ENCODE measurements around the gene COPS9.

The COPS9 gene

DNA sequence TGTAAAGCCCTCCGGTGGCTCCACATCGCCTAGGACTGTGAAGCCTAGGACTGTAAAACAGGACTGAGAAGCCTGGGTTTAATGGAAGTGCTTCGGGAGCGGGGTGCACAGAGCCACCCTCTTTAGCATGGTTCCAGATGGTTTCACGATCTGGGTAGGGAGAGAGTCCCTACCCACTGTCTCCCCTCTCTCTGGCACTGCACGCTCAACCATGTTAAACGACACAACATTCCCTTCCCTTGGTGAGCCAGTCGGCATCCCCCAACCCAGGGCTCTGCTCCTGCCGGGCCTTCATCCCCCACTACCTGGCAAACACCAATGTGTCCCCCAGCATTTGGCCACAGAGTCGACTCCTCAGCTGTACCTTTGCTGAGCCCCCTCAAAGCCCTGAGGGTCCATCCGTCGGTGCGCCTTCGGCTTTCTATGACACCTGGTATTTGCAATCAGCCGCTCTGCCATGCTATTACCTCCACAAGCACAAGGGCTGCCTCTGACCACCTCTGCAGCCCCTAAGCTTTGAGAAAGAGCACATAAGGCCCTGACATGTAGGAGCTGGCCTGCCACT, 1.1 kb downstream of the COPS9 start:
- H3K27ac ChIP-seq = peak overlapping the region; percentile 81; the same call in 1 of the 2 replicates
- no peaks in the 10 kb centered on the region for H3K9me3 ChIP-seq (ENCODE audit: severe bottlenecking)
- H3K27me3 ChIP-seq (ENCODE audit: insufficient read depth, low read depth, severe bottlenecking) = no peaks in the 10 kb centered on the region
- DNase-seq = no peak
- TF ChIP-seq, protein P1, sequence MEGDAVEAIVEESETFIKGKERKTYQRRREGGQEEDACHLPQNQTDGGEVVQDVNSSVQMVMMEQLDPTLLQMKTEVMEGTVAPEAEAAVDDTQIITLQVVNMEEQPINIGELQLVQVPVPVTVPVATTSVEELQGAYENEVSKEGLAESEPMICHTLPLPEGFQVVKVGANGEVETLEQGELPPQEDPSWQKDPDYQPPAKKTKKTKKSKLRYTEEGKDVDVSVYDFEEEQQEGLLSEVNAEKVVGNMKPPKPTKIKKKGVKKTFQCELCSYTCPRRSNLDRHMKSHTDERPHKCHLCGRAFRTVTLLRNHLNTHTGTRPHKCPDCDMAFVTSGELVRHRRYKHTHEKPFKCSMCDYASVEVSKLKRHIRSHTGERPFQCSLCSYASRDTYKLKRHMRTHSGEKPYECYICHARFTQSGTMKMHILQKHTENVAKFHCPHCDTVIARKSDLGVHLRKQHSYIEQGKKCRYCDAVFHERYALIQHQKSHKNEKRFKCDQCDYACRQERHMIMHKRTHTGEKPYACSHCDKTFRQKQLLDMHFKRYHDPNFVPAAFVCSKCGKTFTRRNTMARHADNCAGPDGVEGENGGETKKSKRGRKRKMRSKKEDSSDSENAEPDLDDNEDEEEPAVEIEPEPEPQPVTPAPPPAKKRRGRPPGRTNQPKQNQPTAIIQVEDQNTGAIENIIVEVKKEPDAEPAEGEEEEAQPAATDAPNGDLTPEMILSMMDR (IDR thresholded peaks at IDR 0.05; ENCODE audit: low read depth, low read length) = no peak
- peaks cover 38% of the 10 kb centered on the region for H3K36me3 ChIP-seq
- H3K4me3 ChIP-seq (ENCODE audit: low read depth, low read length) = peak overlapping the region; percentile 78

DNA sequence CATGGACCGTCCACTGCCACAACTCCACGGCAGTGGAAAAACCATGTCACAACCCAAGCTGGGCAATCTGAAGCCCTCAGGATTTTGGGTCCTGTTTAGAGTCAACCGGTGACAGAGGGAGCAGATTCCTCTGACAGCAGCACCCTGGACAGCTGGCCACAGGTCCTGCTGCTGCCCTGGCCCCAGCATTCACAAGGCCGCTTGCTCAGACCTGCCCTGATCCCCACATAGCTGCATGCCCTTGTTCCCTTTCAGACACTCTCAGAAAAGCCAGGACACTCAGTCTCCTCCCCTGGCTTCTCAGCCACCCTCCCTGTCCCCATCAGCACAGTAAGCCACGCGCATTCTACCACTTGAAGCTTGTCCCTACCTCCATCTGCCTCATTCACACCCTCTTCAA, 1.6 kb downstream of the COPS9 start:
- Histone ChIP-seq H3K27ac (no peak overlapping the region), H3K9me3 (ENCODE audit: severe bottlenecking) (no peaks in the 10 kb centered on the region), H3K36me3 (peaks cover 44% of the 10 kb centered on the region), H3K4me3 (ENCODE audit: low read depth, low read length) (no peak overlapping the region), H3K27me3 (ENCODE audit: insufficient read depth, low read depth, severe bottlenecking) (no peaks in the 10 kb centered on the region)
- no peak for DNase-seq
- TF ChIP-seq, protein P1 (IDR thresholded peaks at IDR 0.05; ENCODE audit: low read depth, low read length) = no peak

DNA sequence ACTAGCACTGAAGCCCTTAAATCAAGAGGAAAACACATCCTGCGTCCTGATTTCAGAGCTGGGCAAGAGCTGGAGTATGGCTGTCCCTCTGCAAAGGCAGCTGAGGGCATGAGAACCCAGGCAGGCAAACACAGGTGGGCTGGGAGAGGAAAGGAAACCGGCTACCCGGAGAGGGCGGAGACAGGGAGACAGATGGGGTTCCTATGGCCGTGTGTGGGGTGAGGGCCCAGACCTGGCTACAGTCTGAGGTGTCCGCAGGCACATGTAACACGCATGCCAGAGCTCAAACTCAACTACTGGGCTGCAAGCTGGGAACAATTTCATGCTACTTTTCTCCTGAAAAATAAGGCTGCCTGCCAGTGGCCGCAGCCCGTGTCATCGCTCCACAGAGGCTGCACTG, 2.7 kb downstream of the COPS9 start:
- Histone ChIP-seq H3K36me3 (peaks cover 50% of the 10 kb centered on the region), H3K27me3 (ENCODE audit: insufficient read depth, low read depth, severe bottlenecking) (no peaks in the 10 kb centered on the region), H3K27ac (no peak overlapping the region), H3K4me3 (ENCODE audit: low read depth, low read length) (no peak overlapping the region), H3K9me3 (ENCODE audit: severe bottlenecking) (no peaks in the 10 kb centered on the region)
- no peak for DNase-seq
- TF ChIP-seq, protein P1 (IDR thresholded peaks at IDR 0.05; ENCODE audit: low read depth, low read length) = no peak

DNA sequence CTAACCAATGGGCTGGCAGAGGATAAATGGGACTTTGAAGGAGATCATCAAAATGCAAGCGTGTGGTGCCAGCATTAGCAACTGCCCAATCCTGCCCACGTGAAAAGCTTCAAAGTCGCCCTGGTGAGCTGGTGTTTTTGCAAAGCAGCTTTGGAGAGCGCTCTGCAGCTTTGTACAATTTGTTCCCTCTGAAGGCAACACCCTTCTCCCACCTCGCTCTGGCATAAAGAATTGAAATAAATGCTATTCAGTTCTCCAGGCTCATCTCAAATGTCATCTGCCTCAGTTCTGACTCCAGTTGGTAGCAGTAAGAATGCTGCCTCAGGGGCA, 3.5 kb downstream of the COPS9 start:
- H3K27ac ChIP-seq = no peak overlapping the region
- no peaks in the 10 kb centered on the region for H3K27me3 ChIP-seq (ENCODE audit: insufficient read depth, low read depth, severe bottlenecking)
- H3K36me3 ChIP-seq = peaks cover 50% of the 10 kb centered on the region
- no peak for DNase-seq
- H3K9me3 ChIP-seq (ENCODE audit: severe bottlenecking) = no peaks in the 10 kb centered on the region
- TF ChIP-seq, protein P1 (IDR thresholded peaks at IDR 0.05; ENCODE audit: low read depth, low read length) = no peak
- no peak overlapping the region for H3K4me3 ChIP-seq (ENCODE audit: low read depth, low read length)

DNA sequence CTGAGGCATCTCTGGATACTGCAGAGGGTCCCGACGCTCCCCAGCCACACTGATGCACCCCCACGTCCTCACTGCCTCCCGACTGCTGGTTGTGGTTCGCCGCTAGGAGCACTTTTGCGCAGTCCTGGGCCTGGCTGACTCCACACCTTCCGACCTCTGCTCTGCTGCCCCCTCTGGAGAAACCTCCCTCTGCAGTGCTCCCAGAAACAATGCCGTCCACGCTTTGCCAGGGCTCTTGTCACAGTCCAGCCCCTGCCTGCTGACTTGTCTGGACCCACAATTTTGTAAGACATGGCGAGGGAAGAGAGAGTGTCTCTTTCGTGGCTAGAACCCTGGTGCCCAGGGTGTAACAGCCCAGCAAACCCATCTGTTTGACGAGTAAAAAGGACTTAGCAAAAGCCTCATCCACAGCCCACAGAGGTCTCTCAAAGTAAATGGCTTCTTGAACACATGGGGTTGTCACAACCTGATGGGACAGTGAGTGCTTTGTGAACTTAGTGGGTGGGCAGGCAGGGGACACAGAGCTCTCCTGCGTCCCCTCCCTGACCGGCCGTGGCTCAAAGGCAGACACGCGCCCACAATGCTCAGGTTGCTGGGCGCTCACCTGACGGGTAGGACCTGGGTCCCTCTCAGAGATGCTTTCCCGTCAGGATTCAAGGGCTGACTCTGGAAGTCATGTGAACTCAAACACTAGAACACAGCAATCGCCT, 4.0 kb downstream of the COPS9 start:
- TF ChIP-seq, protein P1 (IDR thresholded peaks at IDR 0.05; ENCODE audit: low read depth, low read length) = peak; percentile 53

DNA sequence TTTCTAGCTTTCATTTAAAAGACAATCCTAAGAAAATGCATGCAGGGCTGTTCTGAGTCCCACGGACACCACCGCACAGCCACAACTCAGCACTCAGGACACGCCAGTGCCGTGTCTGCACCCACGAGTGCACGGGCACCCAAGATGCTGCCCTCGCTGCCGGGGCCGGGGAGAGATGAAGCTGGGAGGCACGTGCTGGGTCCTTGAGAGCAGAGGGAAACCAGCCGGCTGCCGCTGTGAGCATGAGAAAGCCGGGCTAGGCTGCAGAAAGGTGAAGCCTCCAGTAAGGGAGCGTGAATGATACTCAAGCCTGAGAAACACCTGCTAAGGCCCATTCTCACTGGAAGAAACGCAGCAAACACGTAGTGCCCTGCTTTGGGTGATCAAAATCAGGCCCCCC, 4.8 kb downstream of the COPS9 start:
- H3K27ac ChIP-seq = no peak overlapping the region
- TF ChIP-seq, protein P1 (IDR thresholded peaks at IDR 0.05; ENCODE audit: low read depth, low read length) = no peak
- DNase-seq = no peak
- no peak overlapping the region for H3K4me3 ChIP-seq (ENCODE audit: low read depth, low read length)
- H3K9me3 ChIP-seq (ENCODE audit: severe bottlenecking) = no peaks in the 10 kb centered on the region
- H3K36me3 ChIP-seq = peaks cover 50% of the 10 kb centered on the region
- H3K27me3 ChIP-seq (ENCODE audit: insufficient read depth, low read depth, severe bottlenecking) = no peaks in the 10 kb centered on the region

More for the DNA sequence above, 4.0 kb downstream of the COPS9 start:
- Histone ChIP-seq H3K4me3 (ENCODE audit: low read depth, low read length) (no peak overlapping the region), H3K9me3 (ENCODE audit: severe bottlenecking) (no peaks in the 10 kb centered on the region), H3K36me3 (peaks cover 50% of the 10 kb centered on the region), H3K27ac (no peak overlapping the region), H3K27me3 (ENCODE audit: insufficient read depth, low read depth, severe bottlenecking) (no peaks in the 10 kb centered on the region)
- DNase-seq = no peak
